ENCODE measurements around the gene NCAPH2.
A peak's percentile ranks its signal among the peaks of the same experiment; 100 is the strongest.

DNA sequence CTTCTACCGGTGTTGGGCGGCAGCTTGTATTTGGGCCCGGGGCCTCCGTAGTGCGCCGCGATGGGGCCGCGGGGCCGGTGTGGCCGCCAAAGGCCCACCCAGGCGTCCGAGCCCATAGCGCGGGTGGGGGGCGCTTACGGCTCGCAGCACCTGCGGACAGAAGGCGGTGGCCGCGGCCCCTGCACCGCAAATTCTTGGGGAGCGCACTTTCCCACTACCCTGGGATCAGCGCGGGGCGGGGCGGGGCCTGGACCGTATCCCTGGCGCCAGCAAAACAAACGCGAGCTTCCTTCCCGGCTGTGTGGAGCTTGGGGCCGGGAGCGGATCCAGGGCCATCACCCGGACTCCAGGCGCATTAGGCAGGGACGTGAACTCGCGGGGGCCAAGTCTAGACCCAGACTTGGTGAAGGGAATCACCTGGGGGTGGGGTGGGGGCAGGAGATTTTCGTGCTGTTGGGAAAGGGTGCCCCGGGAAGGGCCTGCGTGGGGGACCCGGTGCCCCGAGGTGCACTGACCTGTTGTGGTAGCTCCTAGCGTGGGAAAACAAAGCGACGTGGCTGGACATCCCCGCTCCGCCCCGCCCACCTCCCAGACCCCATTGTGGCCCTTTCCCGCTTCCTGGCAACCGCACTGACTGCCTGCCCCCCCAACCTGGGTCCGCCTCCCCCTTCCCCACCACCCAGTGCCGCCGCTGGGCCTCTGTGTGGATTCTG lies 24.1 kb downstream of the NCAPH2 start:
- TF ChIP-seq CTCF (IDR thresholded peaks at IDR 0.05) (no peak), POLR2A (IDR thresholded peaks at IDR 0.05) (peak in 1 of 2 donors; percentile 10)
